OCI-LY3 (cell line): ENCODE results near the gene VAC14.

ENCODE experiments used
- EZH2phosphoT487 ChIP-seq: fragments of 200-600 bp; shearing (Covaris generic); IDR thresholded peaks from 2 replicates; pipeline ENCODE4 v1.6.1; 2018; ENCODE audit warnings: antibody characterized with exemption, mixed run types, low read depth
- TF ChIP-seq, protein P1 (sequence below): fragments of 200-600, 300-600 bp; sonication (generic); IDR thresholded peaks from 2 replicates; pipeline ENCODE4 v1.5.1; 2014; ENCODE audit warnings: antibody characterized with exemption, low read length, low read depth

DNA sequence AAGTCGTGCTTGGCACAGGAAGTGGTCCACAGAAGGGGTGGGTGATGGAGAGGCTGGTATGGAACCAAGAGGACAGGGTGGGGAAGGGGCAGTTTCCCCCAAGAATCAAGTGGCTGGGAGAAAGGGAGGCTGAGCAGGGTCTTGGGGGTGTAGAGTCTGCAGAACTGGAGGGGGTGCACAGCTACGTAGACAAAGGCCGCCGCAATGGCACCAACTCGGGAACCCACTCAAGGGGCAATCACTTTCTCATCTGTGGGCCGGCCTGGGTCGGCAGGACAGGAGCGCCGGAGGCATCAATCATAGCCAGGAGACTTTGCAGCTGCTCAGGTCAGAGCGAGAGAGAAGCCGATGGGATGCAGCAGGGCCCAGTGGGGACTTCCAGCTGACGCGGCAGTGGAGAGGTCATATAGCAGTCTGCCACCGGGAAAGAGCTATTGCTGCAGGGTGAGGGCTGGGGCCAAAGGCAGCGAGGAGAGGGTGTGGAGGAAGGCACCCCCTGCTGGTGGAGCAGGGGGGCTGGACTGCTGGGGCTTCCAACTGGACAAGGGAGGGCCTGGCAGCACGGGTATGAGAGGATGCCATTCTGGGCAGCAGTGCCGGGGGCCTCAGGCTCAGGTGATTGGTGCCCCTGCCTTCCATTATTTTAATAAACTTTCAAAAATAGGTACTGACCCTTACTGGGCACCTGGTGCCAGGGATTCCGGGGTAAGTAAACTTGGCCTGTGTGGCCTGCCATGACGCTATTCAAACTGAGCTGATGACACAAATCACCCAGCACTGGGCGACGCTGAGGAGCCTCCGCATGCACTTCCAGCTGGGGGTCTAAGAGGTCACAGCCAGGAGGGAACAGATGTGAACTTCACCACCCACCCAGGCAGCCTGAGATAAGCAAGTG lies 62.6 kb downstream of the VAC14 start:
- TF ChIP-seq, protein P1, sequence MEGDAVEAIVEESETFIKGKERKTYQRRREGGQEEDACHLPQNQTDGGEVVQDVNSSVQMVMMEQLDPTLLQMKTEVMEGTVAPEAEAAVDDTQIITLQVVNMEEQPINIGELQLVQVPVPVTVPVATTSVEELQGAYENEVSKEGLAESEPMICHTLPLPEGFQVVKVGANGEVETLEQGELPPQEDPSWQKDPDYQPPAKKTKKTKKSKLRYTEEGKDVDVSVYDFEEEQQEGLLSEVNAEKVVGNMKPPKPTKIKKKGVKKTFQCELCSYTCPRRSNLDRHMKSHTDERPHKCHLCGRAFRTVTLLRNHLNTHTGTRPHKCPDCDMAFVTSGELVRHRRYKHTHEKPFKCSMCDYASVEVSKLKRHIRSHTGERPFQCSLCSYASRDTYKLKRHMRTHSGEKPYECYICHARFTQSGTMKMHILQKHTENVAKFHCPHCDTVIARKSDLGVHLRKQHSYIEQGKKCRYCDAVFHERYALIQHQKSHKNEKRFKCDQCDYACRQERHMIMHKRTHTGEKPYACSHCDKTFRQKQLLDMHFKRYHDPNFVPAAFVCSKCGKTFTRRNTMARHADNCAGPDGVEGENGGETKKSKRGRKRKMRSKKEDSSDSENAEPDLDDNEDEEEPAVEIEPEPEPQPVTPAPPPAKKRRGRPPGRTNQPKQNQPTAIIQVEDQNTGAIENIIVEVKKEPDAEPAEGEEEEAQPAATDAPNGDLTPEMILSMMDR: peak; percentile 61
- TF ChIP-seq EZH2phosphoT487: no peak
